Nephron (organoid): ENCODE measurements around the gene ZNF248.

Experiments
- H3K27ac Mint-ChIP-seq, 3 experiments: 2 replicates each; pipeline ENCODE4 v1.8.0; 2020; ENCODE audit warnings: mixed read lengths in 3 of 3, mild to moderate bottlenecking in 2 of 3, moderate library complexity in 1 of 3
- H3K27me3 Mint-ChIP-seq: 2 replicates; pipeline ENCODE4 v1.8.0; 2021; ENCODE audit warnings: low read depth, mild to moderate bottlenecking, moderate library complexity, mixed read lengths
- H3K36me3 Mint-ChIP-seq: 2 replicates; pipeline ENCODE4 v1.8.0; 2020; ENCODE audit warnings: low read depth, mixed read lengths
- H3K4me1 Mint-ChIP-seq: 2 replicates; pipeline ENCODE4 v1.8.0; 2020; ENCODE audit warnings: mixed read lengths
- H3K4me3 Mint-ChIP-seq, 3 experiments: 2 replicates each; pipeline ENCODE4 v1.8.0; 2020; ENCODE audit warnings: mild to moderate bottlenecking in 3 of 3, mixed read lengths in 3 of 3, moderate library complexity in 2 of 3
- H3K9me3 Mint-ChIP-seq: 2 replicates; pipeline ENCODE4 v1.8.0; 2020; ENCODE audit warnings: mixed read lengths
- CTCF ChIP-seq, 3 experiments: fragments of 200-600 bp; sonication (generic); IDR thresholded peaks; one replicate each; pipeline ENCODE4 v1.5.0; 2021; ENCODE audit warnings: antibody characterized with exemption in 3 of 3; ENCODE audit not compliant: unreplicated experiment in 3 of 3

ZNF248 gene

DNA sequence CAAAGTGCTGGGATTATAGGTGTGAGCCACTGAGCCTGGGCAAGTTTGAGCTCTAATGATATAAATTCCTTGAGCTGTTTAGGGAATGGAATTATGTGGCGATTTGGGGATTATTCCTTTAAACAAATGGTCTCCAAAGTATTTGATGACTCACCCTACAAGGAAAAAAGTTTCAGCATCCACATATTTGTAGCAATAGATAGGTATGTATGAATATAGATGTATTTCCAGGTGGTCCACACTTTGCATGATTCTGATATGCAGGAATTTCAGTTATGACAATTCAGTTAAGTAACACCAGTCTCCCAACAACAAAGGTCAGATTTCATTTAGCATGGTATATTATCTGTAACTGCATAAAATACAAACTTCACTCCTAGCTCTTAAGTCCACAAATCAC is 92.2 kb downstream of the ZNF248 start:
- Mint-ChIP-seq H3K9me3 (peaks cover 52% of the 10 kb centered on the region), H3K27me3 (no peaks in the 10 kb centered on the region), H3K4me1 (no peaks in the 10 kb centered on the region), H3K4me3 (no peak overlapping the region), H3K36me3 (peaks cover 3% of the 10 kb centered on the region), H3K27ac (no peak overlapping the region)
- TF ChIP-seq CTCF (IDR thresholded peaks at IDR 0.05; ENCODE audit: unreplicated experiment in 3 of 3) = no peak

DNA sequence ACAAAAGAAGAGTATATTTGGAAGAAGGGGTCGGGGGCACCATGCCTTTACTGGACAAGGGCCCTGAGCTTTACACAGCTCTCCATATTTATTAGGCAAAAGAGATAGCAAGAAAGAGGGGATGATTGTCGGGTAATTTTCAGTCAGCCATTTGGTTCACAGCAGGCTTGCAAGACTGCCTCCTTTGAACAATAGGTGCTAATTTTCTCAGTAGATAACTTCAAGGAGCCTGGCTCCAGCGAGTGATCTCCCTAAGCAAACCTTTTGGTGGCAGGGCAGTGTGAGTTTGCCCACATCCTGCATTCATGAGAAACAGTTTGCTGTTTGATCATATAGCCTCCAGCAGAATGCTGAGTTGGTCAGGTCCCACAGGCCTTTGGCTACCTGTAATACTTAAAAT is 94.3 kb downstream of the ZNF248 start:
- H3K4me3 Mint-ChIP-seq = no peak overlapping the region
- peaks cover 3% of the 10 kb centered on the region for H3K36me3 Mint-ChIP-seq
- H3K9me3 Mint-ChIP-seq = peaks cover 51% of the 10 kb centered on the region
- no peaks in the 10 kb centered on the region for H3K27me3 Mint-ChIP-seq
- no peak for TF ChIP-seq CTCF (IDR thresholded peaks at IDR 0.05; ENCODE audit: unreplicated experiment in 3 of 3)
- no peak overlapping the region for H3K27ac Mint-ChIP-seq
- no peaks in the 10 kb centered on the region for H3K4me1 Mint-ChIP-seq

DNA sequence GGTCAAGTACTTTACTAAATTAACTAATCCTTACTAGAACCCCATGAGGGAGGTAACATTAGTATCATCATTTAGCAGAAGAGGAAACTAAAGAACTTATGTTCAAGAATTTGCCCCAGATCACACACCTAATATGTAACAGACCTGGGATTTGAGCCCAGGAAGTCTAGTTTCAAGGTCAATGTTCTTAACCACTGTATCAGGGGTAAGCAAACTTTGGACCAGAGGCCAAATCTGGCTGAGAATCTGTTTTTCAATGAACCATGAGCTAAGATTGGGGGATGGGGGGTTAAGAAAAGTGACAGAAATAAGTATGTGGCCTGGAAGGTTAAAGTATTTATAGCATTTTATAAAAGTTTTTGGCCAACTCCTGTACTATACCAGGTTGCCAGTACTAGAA is 95.1 kb downstream of the ZNF248 start:
- TF ChIP-seq CTCF (IDR thresholded peaks at IDR 0.05; ENCODE audit: unreplicated experiment in 3 of 3) = no peak
- Mint-ChIP-seq H3K4me1 (no peaks in the 10 kb centered on the region), H3K9me3 (peaks cover 50% of the 10 kb centered on the region), H3K36me3 (peaks cover 3% of the 10 kb centered on the region), H3K27me3 (no peaks in the 10 kb centered on the region), H3K27ac (no peak overlapping the region), H3K4me3 (no peak overlapping the region)

DNA sequence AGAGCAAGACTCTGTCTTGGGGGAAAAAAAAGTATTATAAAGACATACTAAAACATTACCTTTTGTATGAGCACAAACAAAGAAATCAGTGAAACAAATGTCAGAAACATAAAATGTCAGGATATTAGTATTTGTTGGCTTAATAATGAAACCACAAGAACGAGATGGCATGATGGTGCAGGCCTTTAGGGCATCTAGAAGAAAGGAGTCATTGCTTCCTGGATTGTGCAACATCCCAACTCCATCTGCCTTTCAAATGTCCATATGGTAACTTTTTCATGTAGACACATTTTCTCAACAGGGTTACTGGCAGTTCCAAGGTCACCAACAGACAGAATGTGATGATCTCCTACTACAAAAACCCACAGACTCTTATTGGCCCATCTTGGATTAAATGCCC is 96.6 kb downstream of the ZNF248 start:
- Mint-ChIP-seq H3K4me1 (no peaks in the 10 kb centered on the region), H3K27ac (no peak overlapping the region), H3K27me3 (no peaks in the 10 kb centered on the region), H3K4me3 (no peak overlapping the region), H3K9me3 (peaks cover 48% of the 10 kb centered on the region), H3K36me3 (peaks cover 3% of the 10 kb centered on the region)
- no peak for TF ChIP-seq CTCF (IDR thresholded peaks at IDR 0.05; ENCODE audit: unreplicated experiment in 3 of 3)

DNA sequence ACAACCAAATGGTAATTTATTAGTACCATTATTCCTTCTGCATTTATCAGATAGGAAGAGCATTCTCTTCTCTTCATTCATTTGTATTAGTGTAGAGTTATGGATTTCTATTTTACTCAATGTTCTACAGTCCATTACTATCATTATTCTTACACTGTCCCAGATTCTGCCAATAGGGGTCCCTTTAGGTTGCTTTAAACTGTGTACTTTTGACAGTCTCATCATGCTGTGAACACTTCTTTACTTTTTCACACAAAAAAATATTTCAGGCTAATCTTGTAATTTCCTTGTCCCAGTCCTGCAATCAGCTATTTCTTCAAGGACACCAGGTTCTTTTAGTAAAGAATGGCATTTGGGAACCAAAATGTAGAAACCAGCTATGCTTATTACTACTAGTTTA is 99.3 kb downstream of the ZNF248 start:
- TF ChIP-seq CTCF (IDR thresholded peaks at IDR 0.05; ENCODE audit: unreplicated experiment in 3 of 3) = no peak
- H3K36me3 Mint-ChIP-seq = peaks cover 3% of the 10 kb centered on the region
- no peaks in the 10 kb centered on the region for H3K4me1 Mint-ChIP-seq
- H3K27ac Mint-ChIP-seq = no peak overlapping the region
- no peaks in the 10 kb centered on the region for H3K27me3 Mint-ChIP-seq
- H3K9me3 Mint-ChIP-seq = peaks cover 48% of the 10 kb centered on the region
- H3K4me3 Mint-ChIP-seq = no peak overlapping the region

- Mint-ChIP-seq H3K4me3 (no peak overlapping the region), H3K27ac (no peak overlapping the region), H3K4me1 (no peaks in the 10 kb centered on the region), H3K27me3 (no peaks in the 10 kb centered on the region), H3K9me3 (peaks cover 44% of the 10 kb centered on the region), H3K36me3 (no peaks in the 10 kb centered on the region)
- TF ChIP-seq CTCF (IDR thresholded peaks at IDR 0.05; ENCODE audit: unreplicated experiment in 3 of 3) = no peak
Measured at GRCh38 chr10:37754538-37755323, 102.7 kb downstream of the ZNF248 start.
